GM23338 (cell line): ENCODE results near the gene BCL11B. TPM values are rescaled to one million over a fixed set of nuclear protein-coding genes. Genes with fewer than 3 reads are reported as not detected.
A peak's percentile ranks its signal among the peaks of the same experiment; 100 is the strongest.

Experiments
- ATAC-seq: fragments of 200-7000 bp; cut with Tn5 transposase; 3 replicates; pipeline ENCODE4 v1.9.1; 2020
- DNase-seq: peaks from one replicate; pipeline ENCODE4 v3.0.0-alpha.2; 2015; ENCODE audit warnings: low spot score
- H2AFZ ChIP-seq: fragments of 200-600 bp; sonication (generic); 2 replicates; pipeline ENCODE4 v1.8.0; 2016; ENCODE audit warnings: antibody characterized with exemption, mild to moderate bottlenecking, moderate library complexity
- H3F3A ChIP-seq: fragments of 200-600 bp; sonication (generic); replicated peaks from 2 replicates; pipeline ENCODE4 v1.8.0; 2017; ENCODE audit warnings: antibody characterized with exemption, mixed run types, low read depth
- H3K27ac ChIP-seq: fragments of 200-600 bp; sonication (generic); 2 replicates; pipeline ENCODE4 v1.6.1; 2016; ENCODE audit warnings: low read depth
- H3K27me3 ChIP-seq: fragments of 200-600 bp; sonication (generic); 2 replicates; pipeline ENCODE4 v1.8.0; 2016; ENCODE audit warnings: mild to moderate bottlenecking, mixed run types, moderate library complexity; ENCODE audit not compliant: insufficient read depth
- H3K36me3 ChIP-seq: fragments of 200-600 bp; sonication (generic); 2 replicates; pipeline ENCODE4 v1.8.0; 2016; ENCODE audit warnings: mild to moderate bottlenecking; ENCODE audit not compliant: insufficient read depth
- H3K4me1 ChIP-seq: fragments of 200-600 bp; sonication (generic); 2 replicates; pipeline ENCODE4 v1.8.0; 2016; ENCODE audit warnings: mild to moderate bottlenecking, moderate library complexity; ENCODE audit not compliant: insufficient read depth
- H3K4me2 ChIP-seq: fragments of 200-600 bp; sonication (generic); 2 replicates; pipeline ENCODE4 v1.7.1; 2017; ENCODE audit warnings: mixed run types
- H3K4me3 ChIP-seq: fragments of 200-600 bp; sonication (generic); 2 replicates; pipeline ENCODE4 v1.6.1; 2016; ENCODE audit warnings: mixed run types
- H3K79me2 ChIP-seq: fragments of 200-600 bp; sonication (generic); replicated peaks from 2 replicates; pipeline ENCODE4 v1.8.0; 2017; ENCODE audit warnings: mild to moderate bottlenecking; ENCODE audit not compliant: insufficient read depth
- H3K9me2 ChIP-seq: fragments of 200-600 bp; sonication (generic); 2 replicates; pipeline ENCODE4 v1.8.0; 2017; ENCODE audit not compliant: insufficient read depth
- H4K20me1 ChIP-seq: fragments of 200-600 bp; sonication (generic); replicated peaks from 2 replicates; pipeline ENCODE4 v1.8.0; 2017; ENCODE audit warnings: mild to moderate bottlenecking; ENCODE audit not compliant: insufficient read depth
- H3K27ac Mint-ChIP-seq: 2 replicates; pipeline ENCODE4 v1.8.0; 2020; ENCODE audit warnings: inconsistent platforms, mild to moderate bottlenecking, moderate library complexity, mixed read lengths
- H3K27me3 Mint-ChIP-seq: 3 replicates; pipeline ENCODE4 v1.8.0; 2022; ENCODE audit warnings: low read depth, mild to moderate bottlenecking, moderate library complexity, mixed read lengths, inconsistent platforms; ENCODE audit not compliant: insufficient read depth, poor library complexity
- H3K36me3 Mint-ChIP-seq: 3 replicates; pipeline ENCODE4 v1.8.0; 2021; ENCODE audit warnings: low read depth, mild to moderate bottlenecking, inconsistent platforms, moderate library complexity, mixed read lengths
- H3K4me1 Mint-ChIP-seq: 3 replicates; pipeline ENCODE4 v1.8.0; 2020; ENCODE audit warnings: mild to moderate bottlenecking, inconsistent platforms, mixed read lengths
- H3K4me3 Mint-ChIP-seq: 3 replicates; pipeline ENCODE4 v1.8.0; 2021; ENCODE audit warnings: moderate library complexity, mild to moderate bottlenecking, inconsistent platforms, mixed read lengths
- H3K9me3 Mint-ChIP-seq: 3 replicates; pipeline ENCODE4 v1.8.0; 2020; ENCODE audit warnings: moderate library complexity, mild to moderate bottlenecking, inconsistent platforms, mixed read lengths
- EZH2 ChIP-seq: fragments of 200-600 bp; sonication (generic); IDR thresholded peaks from one replicate; pipeline ENCODE4 v1.8.0; 2017; ENCODE audit warnings: antibody characterized with exemption, mild to moderate bottlenecking, low read depth; ENCODE audit not compliant: unreplicated experiment
- POLR2AphosphoS5 ChIP-seq: IDR thresholded peaks from 2 replicates; pipeline ENCODE4 v1.6.1; 2016; ENCODE audit warnings: antibody characterized with exemption, low read depth
- ZNF114 ChIP-seq: fragments of 250-450 bp; sonication (Bioruptor Pico); IDR thresholded peaks from 2 replicates; pipeline ENCODE4 v1.5.0; 2020; ENCODE audit warnings: mild to moderate bottlenecking, moderate library complexity
- ZNF331 ChIP-seq: fragments of 250-450 bp; sonication (Bioruptor Pico); IDR thresholded peaks from 2 replicates; pipeline ENCODE4 v1.5.0; 2020; ENCODE audit warnings: low read depth, mild to moderate bottlenecking, moderate library complexity
- polyA plus RNA-seq: library from polyadenylated mRNA; unstranded; fragments of >200 nt; fragmentation: Nextera tagmentation; extraction: Ambion mirVana; gene quantifications from 2 replicates; pipeline ENCODE4 v1.2.1, GENCODE V29; 2016
- total RNA-seq: library from RNA; depleted of rRNA; stranded (reverse); fragments of >200 nt; shearing (Covaris generic); gene quantifications from 2 replicates; pipeline ENCODE4 v1.2.3, GENCODE V29; 2014
- TF ChIP-seq, protein P1 (sequence below), 2 experiments: fragments of 200-600 bp in 1 of 2; sonication (generic) in 1 of 2; conservative IDR thresholded peaks; 2 replicates each; pipeline versions ENCODE4 v1.5.1 to v1.6.1; 2016 to 2017; ENCODE audit warnings: antibody characterized with exemption in 2 of 2, low read depth in 2 of 2, mild to moderate bottlenecking in 2 of 2, moderate library complexity in 1 of 2

Gene BCL11B
- total and polyA plus RNA-seq, 2 experiments from 2014 or later, result 2.4 to 6.7 TPM

DNA sequence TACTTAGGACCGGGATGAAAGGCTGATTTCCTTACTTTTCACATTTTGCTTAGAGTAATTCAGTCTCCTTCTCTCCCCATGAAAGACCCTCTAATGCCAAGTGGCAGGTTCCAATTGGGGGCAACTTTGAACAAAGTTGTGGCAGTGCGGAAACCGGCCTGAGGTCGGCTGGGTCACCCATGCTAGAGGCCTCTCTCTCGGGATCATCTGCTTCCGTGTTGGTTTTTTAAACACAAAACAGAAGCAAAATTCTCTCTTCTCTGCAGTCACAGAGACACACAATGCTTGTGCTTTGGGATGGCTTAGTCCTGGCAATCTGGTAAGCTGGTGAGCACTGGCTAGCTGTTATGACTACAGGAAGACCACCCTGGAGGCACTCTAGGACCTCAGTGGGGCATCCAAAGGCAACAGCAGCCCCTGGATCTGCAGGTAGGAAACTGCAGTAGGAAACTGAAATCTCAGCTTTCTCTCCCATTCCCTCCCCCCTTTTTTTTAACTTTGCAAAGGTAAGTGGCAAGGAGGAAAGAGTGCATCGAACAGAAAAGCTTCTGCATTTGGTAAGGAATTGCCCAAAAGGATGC, 102.1 kb downstream of the BCL11B start:
- peak overlapping the region; percentile 42; the same call in 1 of the 2 replicates for H3K4me2 ChIP-seq
- H3K4me1 ChIP-seq, result peaks cover 31% of the 10 kb centered on the region
- Mint-ChIP-seq H3K4me3 (no peak overlapping the region), H3K4me1 (peaks cover 37% of the 10 kb centered on the region), H3K36me3 (no peaks in the 10 kb centered on the region), H3K9me3 (no peaks in the 10 kb centered on the region), H3K27me3 (peaks cover 10% of the 10 kb centered on the region), H3K27ac (0 out of 2 replicates have a peak overlapping the region, but pooled peaks have one; percentile 16)
- no peaks in the 10 kb centered on the region for H3K36me3 ChIP-seq
- ATAC-seq, result peak; percentile 29
- no peaks in the 10 kb centered on the region for H3F3A ChIP-seq
- H3K9me2 ChIP-seq, result 0 out of 2 replicates have a peak, but pooled peaks cover 4% of the 10 kb centered on the region
- no peaks in the 10 kb centered on the region for H4K20me1 ChIP-seq
- H3K4me3 ChIP-seq, result no peak overlapping the region
- no peak overlapping the region for H2AFZ ChIP-seq
- no peaks in the 10 kb centered on the region for H3K27me3 ChIP-seq
- peak; percentile 40 for DNase-seq
- no peak overlapping the region for H3K27ac ChIP-seq
- H3K79me2 ChIP-seq, result no peaks in the 10 kb centered on the region; the same call in none of the 2 replicates
- TF ChIP-seq, protein P1, sequence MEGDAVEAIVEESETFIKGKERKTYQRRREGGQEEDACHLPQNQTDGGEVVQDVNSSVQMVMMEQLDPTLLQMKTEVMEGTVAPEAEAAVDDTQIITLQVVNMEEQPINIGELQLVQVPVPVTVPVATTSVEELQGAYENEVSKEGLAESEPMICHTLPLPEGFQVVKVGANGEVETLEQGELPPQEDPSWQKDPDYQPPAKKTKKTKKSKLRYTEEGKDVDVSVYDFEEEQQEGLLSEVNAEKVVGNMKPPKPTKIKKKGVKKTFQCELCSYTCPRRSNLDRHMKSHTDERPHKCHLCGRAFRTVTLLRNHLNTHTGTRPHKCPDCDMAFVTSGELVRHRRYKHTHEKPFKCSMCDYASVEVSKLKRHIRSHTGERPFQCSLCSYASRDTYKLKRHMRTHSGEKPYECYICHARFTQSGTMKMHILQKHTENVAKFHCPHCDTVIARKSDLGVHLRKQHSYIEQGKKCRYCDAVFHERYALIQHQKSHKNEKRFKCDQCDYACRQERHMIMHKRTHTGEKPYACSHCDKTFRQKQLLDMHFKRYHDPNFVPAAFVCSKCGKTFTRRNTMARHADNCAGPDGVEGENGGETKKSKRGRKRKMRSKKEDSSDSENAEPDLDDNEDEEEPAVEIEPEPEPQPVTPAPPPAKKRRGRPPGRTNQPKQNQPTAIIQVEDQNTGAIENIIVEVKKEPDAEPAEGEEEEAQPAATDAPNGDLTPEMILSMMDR (conservative IDR thresholded peaks at IDR 0.05; ENCODE audit: low read depth in 2 of 2), result peak; percentile 17 to 30; a peak in 2 of 4 replicates
- TF ChIP-seq EZH2, result no peak
- TF ChIP-seq ZNF114, result no peak
- no peak for TF ChIP-seq POLR2AphosphoS5

DNA sequence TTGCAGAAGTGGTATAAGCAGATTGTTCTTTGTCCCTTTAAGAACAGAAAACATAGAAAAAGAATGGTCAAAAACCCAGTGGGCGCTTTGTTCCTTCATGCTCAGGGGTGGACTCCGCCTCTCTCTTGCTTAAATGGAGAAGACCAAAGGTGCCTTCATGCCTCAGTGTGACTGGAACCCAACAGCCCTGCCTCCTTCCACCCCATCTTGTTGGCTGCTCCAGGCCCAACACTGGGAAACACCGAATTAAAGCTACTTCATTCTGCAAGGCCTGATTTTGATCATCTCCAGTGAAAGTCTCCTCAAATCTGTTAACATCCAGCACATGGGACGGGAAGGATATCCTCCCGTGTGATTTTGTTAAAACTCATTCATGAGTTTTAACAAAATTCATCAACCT, 103.7 kb downstream of the BCL11B start:
- Histone ChIP-seq H3K9me2 (0 out of 2 replicates have a peak, but pooled peaks cover 7% of the 10 kb centered on the region), H3K4me2 (no peak overlapping the region), H3K4me1 (peaks cover 24% of the 10 kb centered on the region), H3K36me3 (no peaks in the 10 kb centered on the region), H4K20me1 (no peaks in the 10 kb centered on the region), H3K27me3 (no peaks in the 10 kb centered on the region), H3K4me3 (no peak overlapping the region), H2AFZ (no peak overlapping the region), H3K27ac (no peak overlapping the region), H3K79me2 (no peaks in the 10 kb centered on the region; the same call in none of the 2 replicates), H3F3A (no peaks in the 10 kb centered on the region)
- H3K4me3 Mint-ChIP-seq, result no peak overlapping the region
- H3K4me1 Mint-ChIP-seq, result peaks cover 29% of the 10 kb centered on the region
- no peak for DNase-seq
- peaks cover 6% of the 10 kb centered on the region for H3K27me3 Mint-ChIP-seq
- TF ChIP-seq, protein P1 (conservative IDR thresholded peaks at IDR 0.05; ENCODE audit: low read depth in 2 of 2), result no peak
- TF ChIP-seq ZNF331 (CRISPR knock-in tag), result no peak
- no peaks in the 10 kb centered on the region for H3K9me3 Mint-ChIP-seq
- no peak overlapping the region for H3K27ac Mint-ChIP-seq
- no peak for ATAC-seq
- no peaks in the 10 kb centered on the region for H3K36me3 Mint-ChIP-seq
